ENCODE data around the gene C1QC.

The C1QC gene

DNA sequence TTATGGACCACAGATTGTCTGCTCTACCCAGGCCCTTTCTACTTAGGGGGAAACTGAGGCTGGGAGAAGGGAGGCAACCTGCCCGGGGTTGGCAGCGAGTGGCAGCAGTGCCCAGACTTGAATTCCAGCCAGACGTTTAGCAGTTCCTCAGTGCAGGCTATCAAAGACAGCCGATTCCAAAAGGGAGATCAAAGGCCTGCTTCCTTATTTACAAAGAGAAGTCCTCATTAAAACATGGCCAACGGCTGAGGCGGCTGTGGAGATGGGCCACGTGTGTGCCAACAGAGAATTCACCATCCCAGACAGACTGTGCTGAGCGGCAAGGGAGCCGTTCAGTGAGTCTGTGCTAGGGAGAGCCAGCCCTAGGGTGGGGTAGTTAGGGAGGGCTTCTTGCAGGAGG is 37.3 kb downstream of the C1QC start:
- no peak for DNase-seq (ENCODE audit: low read depth in 2 of 2)

DNA sequence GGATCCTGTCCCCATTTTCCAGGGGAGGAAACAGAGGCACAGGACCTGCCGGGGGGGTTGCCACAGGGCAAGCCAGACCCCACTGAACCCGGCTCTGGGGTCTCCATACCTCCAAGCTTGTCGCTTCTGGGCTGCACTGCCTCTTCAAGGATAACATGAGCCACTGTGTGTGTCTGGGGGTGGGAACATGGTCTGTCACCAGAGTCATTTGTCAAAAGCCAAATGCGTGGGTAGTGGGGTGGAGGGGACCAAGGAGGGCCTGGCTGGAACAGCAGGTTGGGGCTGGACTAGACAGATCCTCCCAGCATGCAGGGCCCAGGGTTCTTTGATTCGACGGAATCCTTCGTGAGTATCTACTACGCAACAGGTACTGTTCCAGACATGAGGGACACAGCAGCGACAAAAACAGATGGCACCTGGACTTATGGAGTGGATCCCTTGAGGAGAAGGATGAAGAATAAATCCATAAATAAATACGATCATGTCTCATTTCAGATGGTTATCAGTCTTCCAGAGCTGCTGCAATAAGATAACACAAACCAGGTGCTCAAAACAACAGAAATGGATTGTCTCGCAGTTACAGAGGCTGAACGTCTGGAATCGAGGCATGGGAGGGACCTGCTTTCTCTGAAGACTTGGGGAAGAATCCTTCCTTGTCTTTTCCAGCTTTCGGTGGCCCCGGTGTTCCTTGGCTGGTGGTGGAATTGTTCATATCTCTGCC is 38.3 kb downstream of the C1QC start:
- no peak for DNase-seq (ENCODE audit: low read depth in 2 of 2)

DNA sequence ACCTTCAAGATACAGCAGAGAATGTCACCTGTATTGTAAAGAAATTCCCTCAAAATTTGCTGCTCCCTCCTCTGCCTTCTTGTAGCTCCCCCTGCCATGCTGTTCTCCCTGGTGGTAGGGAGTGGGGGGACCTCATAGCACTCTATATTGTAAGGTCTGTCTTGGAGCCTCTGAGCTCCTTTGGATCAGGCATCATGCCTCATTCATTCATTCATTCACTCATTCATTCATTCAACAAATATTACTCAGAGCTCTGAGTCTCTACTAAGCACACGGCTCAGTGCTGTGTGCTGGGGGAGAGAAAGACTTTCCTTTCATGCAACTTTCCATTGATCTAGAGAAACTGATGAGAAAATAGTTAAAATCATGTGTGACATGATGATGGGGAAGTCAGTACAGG is 40.1 kb downstream of the C1QC start:
- no peak for DNase-seq (ENCODE audit: low read depth in 2 of 2)

DNA sequence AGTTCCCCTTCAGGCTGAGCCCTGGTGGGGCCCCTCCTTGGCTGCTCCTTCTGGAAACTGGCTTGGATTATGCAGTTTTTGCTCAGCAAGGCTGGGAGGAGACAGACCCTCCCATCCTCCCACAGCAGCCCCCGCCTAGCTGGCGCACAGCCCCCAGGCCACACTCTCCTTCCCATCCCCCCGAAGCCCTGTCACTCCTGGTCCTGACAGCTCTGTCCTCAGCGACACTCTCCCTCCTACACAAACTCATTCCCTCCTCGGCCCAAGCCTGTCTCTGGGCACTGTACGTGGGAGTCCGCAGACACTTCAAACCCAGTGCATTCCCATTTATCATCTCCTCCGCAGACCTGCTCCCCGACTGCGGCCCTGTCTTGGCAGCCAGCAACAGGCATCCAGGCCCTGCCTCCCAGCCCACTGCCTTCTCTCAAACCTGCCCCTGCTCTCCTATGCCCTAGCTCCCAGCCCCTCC is 42.2 kb downstream of the C1QC start:
- DNase-seq (ENCODE audit: low read depth in 2 of 2), result no peak

DNA sequence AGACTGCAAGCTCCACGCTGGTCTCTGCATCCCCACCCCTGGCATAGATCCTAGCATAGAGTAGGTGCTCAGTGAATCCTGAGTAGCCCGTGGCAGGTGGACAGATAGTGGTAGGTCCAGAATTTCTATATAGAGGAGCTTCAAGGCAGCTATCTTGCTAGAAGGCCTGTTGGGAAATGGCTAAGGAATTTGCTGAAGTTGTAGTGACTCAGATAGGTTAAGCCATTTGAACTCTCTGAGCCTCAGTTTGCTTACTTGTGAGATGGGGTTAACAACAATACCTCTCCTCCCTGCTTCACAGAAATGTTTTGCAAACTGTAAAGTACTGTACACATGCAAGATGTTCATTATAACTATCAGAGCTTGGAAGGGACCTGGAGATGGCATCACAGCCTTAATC is 43.8 kb downstream of the C1QC start:
- DNase-seq (ENCODE audit: low read depth in 2 of 2), result no peak

DNA sequence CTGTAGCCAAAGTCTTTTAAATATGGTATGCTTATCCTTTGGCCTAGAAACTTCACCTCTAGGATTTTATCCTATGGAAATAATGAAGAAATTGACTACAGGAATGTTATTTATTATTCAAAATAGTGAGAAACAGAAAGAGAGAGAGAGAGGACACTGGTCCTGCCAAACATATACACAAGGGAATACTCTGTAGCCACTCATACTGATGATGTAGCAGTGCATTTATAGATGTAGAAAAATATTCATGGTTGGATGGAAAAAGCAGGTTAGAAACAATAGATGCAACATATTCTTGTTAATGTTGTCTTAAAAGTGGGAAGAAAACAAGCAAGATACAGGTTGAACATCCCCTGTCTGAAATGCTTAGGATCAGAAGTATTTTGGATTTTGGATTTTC is 45.0 kb downstream of the C1QC start:
- DNase-seq (ENCODE audit: low read depth in 2 of 2), result no peak

DNA sequence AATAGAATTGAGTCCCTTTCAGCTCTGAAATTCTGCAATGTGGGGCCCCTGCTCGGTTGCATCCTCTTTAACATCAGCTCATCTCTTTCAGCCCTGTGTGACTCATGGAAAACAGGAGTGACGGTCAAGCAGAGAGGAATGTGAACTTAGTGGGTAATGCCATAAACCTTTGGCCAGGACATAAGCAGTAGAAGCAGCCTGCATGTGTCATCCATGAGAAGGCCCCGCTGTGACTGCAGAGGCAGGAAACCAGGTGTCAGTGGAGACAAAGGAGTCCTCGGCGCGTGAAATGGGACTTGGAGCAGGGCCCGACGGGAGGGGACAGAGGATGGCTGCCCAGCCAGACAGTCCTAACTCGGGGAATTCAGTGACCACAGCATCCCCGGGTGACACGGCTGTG is 46.1 kb downstream of the C1QC start:
- no peak for DNase-seq (ENCODE audit: low read depth in 2 of 2)

DNA sequence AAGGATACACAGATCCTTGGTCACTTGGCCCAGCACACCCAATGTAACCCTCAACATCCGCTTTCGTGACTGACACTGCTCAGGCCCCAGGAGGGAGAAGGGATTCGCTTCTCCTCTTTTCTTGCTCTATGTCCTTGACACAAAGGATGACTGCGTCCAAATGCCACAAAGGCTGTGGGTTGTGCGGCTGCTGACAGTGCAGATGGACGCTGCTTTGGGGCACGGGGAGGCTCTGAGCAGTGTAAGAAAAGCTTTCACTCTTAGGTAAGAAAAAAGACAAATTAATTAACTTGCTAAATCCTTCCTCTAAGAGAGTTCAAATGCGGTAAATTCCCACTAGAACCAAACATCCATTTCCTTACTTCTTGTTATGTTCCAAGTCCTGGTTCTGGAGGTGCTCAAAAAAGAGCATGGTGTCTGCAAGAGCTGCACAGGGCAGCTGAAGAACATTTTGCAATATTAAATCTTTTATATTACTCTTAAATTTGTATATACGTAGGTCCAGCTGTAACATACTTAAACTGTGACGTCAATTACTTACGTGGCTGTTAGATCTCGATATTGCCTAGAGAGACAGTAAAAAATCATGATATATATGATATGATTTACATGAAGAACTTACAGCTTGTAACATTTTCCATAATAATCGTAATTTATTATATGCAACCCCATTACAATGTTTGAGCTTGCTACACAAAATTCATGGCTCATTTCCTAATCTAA is 47.8 kb downstream of the C1QC start:
- DNase-seq (ENCODE audit: low read depth in 2 of 2), result no peak

DNA sequence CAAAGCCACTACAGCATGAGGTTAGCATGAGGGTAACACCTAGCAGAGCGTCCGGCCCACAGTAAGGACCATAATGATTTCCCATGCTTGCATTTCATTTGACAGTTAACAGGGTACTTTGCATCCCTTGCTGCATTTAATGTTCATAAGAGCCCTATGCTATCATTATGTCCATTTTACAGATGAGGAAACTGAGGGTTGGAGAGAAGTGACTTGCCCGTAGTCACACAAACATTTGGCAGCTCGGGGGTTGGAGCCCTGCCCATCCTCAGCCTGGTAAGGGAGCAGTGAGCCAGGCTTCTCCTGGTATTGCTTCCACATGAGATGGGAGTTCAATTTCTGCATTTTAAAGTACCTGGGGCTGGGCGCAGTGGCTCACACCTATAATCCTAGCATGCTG is 50.7 kb downstream of the C1QC start:
- DNase-seq (ENCODE audit: low read depth in 2 of 2), result no peak

DNA sequence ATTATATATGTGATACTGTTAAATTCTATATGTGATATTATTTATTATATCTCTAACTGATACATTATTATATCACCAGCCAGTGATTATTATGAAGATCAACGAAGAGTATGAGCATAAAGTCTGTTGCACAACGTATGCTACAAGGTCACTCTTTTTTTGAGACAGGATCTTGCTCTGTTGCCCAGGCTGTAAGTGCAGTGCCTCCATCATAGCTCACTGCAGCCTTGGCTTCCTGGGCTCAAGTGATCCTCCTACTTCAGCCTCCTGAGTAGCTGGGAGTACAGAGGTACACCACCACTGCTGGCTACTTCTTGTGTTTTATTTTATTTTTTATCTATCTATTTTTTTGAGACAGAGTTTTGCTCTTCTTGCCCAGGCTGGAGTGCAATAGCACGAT is 53.2 kb downstream of the C1QC start:
- DNase-seq (ENCODE audit: low read depth in 2 of 2), result no peak
